Measurements from ENCODE around the gene ATG9A. TPM values are rescaled to one million over a fixed set of nuclear protein-coding genes. Genes with fewer than 3 reads are reported as not detected.

The ATG9A gene
- total and polyA plus RNA-seq, 7 experiments from 2014 or later: 14.0 to 66.0 (median 53.5) TPM

DNA sequence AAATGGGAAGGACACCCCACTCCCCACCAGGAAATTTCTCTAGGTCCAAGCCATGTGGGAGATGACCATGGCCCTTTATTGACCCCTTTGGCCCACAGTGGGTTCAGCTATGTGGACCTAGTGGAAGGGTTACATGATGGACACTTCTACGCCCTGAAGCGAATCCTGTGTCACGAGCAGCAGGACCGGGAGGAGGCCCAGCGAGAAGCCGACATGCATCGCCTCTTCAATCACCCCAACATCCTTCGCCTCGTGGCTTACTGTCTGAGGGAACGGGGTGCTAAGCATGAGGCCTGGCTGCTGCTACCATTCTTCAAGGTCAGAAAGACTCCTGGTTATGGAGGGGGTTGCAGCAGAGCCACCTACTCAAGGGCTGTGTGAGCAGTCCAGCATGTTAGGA is 17.1 kb upstream of the ATG9A start:
- Mint-ChIP-seq H3K27ac (peak overlapping the region; percentile 88 to 99 (median 97)), H3K27me3 (peaks cover 0 to 2% (median 0%) of the 10 kb centered on the region in 5 donors)
- peaks cover 11 to 29% (median 17%) of the 10 kb centered on the region in 3 experiments for H3K36me3 ChIP-seq (ENCODE audit: control insufficient read depth in 2 of 3, insufficient read depth in 3 of 3, low read length in 3 of 3)

DNA sequence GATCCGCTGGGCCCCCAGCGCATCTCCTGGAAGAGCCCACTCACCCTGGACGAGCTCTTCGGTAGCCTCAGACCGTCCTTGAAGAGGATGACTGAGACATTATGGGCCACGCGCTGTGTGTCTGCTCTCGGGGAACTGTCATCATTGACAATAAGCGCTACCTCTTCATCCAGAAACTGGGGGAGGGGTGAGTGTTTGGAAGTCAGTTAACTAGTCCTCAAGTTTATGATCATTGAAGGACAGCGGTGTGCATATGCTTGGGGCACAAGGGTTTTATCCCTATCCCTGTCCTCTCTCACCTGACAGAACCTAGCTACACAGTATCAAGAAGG is 16.4 kb upstream of the ATG9A start:
- Histone ChIP-seq H3K9me3 (ENCODE audit: control insufficient read depth in 2 of 3, low read length in 3 of 3) (no peaks in the 10 kb centered on the region), H3K4me3 (ENCODE audit: low read length) (peak overlapping the region; percentile 92), H3K36me3 (ENCODE audit: control insufficient read depth in 2 of 3, insufficient read depth in 3 of 3, low read length in 3 of 3) (peaks cover 11 to 22% (median 11%) of the 10 kb centered on the region in 3 experiments), H3K27ac (ENCODE audit: low read depth, low read length) (peak overlapping the region; percentile 89), H3K27me3 (ENCODE audit: control insufficient read depth in 2 of 2, insufficient read depth in 2 of 2, low read length in 2 of 2) (no peaks in the 10 kb centered on the region), H3K4me1 (ENCODE audit: control insufficient read depth in 2 of 2, insufficient read depth in 2 of 2, low read length in 2 of 2) (peaks cover 57 to 58% of the 10 kb centered on the region in 2 donors)
- H3K4me1 Mint-ChIP-seq: peaks cover 31 to 79% (median 65%) of the 10 kb centered on the region in 7 donors
- no peak for ATAC-seq
- intact Hi-C loops (cut with micrococcal nuclease): loop anchor here (1.0 to 5.0 kb wide), 12 partner anchors 7 to 1029 kb away; partner anchors contain the start of genes ANKZF1 (in 2 of the 2), ATG9A (in 2 of the 2), STK11IP (in 2 of the 2) and TUBA4A (in 2 of the 2)
- peak overlapping the region; percentile 82 to 100 (median 93) for H3K4me3 Mint-ChIP-seq
- H3K36me3 Mint-ChIP-seq: peaks cover 2 to 39% (median 28%) of the 10 kb centered on the region in 5 donors
- POLR2A ChIA-PET: interaction anchor here (0.5 to 21.0 kb wide), 14 partner anchors 4 to 679 kb away, joined by 3 to 575 read pairs (median 8); partner anchors contain the start of genes ABCB6, ANKZF1, ATG9A and CNPPD1
- DNase-seq: peak in 3 of 9 donors; percentile 12 to 39 (median 18)
- peak overlapping the region; percentile 88 to 99 (median 97) for H3K27ac Mint-ChIP-seq
- H3K9me3 Mint-ChIP-seq: peaks cover 0 to 9% (median 0%) of the 10 kb centered on the region in 11 donors
- H3K27me3 Mint-ChIP-seq: peaks cover 0 to 2% (median 0%) of the 10 kb centered on the region in 5 donors
- CTCF ChIA-PET: interaction anchor here (0.8 to 2.4 kb wide), 6 partner anchors 9 to 49 kb away, joined by 3 to 15 read pairs (median 4); partner anchors contain the start of genes TUBA4A and TUBA4B

More for the DNA sequence above, 17.1 kb upstream of the ATG9A start:
- Mint-ChIP-seq H3K9me3 (peaks cover 0 to 9% (median 0%) of the 10 kb centered on the region in 11 donors), H3K4me3 (peak overlapping the region; percentile 82 to 100 (median 92)), H3K4me1 (peaks cover 37 to 86% (median 69%) of the 10 kb centered on the region in 7 donors), H3K36me3 (peaks cover 5 to 46% (median 35%) of the 10 kb centered on the region in 5 donors)
- Histone ChIP-seq H3K27me3 (ENCODE audit: control insufficient read depth in 2 of 2, insufficient read depth in 2 of 2, low read length in 2 of 2) (no peaks in the 10 kb centered on the region), H3K4me1 (ENCODE audit: control insufficient read depth in 2 of 2, insufficient read depth in 2 of 2, low read length in 2 of 2) (peaks cover 64 to 65% of the 10 kb centered on the region in 2 donors), H3K27ac (ENCODE audit: low read depth, low read length) (peak overlapping the region; percentile 89), H3K9me3 (ENCODE audit: control insufficient read depth in 2 of 3, low read length in 3 of 3) (no peaks in the 10 kb centered on the region), H3K4me3 (ENCODE audit: low read length) (peak overlapping the region; percentile 65)
- no peak for ATAC-seq
- POLR2A ChIA-PET: interaction anchor here (0.5 to 21.0 kb wide), 9 partner anchors 3 to 679 kb away, joined by 3 to 575 read pairs (median 13); partner anchors contain the start of genes ANKZF1, ATG9A, CNPPD1 and DNAJB2
- intact Hi-C loops (cut with micrococcal nuclease): loop anchor here (5.0 kb wide), 4 partner anchors 351 to 1029 kb away; partner anchors contain the start of genes STK11IP (in 2 of the 2), ARPC2 (in 1 of the 2), CTDSP1 (in 1 of the 2) and TTLL4 (in 1 of the 2)
- CTCF ChIA-PET: interaction anchor here (0.8 to 2.4 kb wide), 3 partner anchors 8 to 32 kb away, joined by 3 to 15 read pairs (median 4); partner anchors contain the start of genes TUBA4A and TUBA4B
- no peak for DNase-seq

DNA sequence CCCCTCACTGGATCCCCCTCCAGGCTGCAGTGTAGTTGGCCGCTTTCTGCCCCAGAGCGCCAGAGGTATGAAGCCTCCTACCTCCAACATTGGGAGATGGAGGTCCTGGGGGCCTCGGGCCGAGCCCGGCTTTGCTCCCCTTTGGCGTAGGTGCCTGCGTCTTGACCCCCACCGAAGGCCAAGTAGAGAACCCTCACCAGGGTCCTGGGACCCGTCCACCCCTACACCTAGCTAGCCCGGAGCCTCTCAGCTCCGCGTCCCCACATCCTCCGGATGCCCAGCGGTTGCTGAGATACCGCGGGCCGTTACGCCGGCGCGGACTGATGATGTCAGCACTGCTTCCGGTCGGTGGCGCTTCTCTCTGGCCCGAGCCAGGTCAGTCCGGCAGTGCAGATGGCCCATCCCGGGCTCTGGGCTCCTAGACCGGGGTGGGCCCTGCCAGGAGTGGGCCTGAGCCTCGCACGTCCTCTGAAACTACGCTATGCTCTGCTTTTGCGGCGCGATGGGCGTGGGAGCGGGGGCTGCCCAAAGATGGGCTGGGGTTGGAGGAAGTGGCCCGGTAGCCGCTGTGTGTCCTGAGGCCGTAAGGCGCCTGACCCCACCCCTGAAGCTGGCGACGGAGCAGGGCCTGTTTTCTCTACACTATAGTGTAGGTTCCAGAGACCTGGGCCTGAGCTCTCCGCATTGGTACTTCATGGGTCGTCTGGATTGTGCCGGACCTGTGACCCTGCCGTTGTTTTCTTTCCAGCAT is 15.9 kb upstream of the ATG9A start, which contains the start of the genes GLB1L and STK16:
TSS of gene GLB1L (minus strand) at position 297 of the 751 bp plus-strand sequence. CDS start 1,871 bp downstream, outside the sequence.
TSS of gene STK16 (plus strand) at position 332 of the 751 bp plus-strand sequence. CDS start 521 bp downstream, outside the sequence.
- Histone ChIP-seq H3K27me3 (ENCODE audit: control insufficient read depth in 2 of 2, insufficient read depth in 2 of 2, low read length in 2 of 2) (no peaks in the 10 kb centered on the region), H3K27ac (ENCODE audit: low read depth, low read length) (peak within 1 kb of the TSS; percentile 89), H3K36me3 (ENCODE audit: control insufficient read depth in 2 of 3, insufficient read depth in 3 of 3, low read length in 3 of 3) (peaks cover 6 to 16% (median 10%) of the 10 kb centered on the region in 3 experiments), H3K9me3 (ENCODE audit: control insufficient read depth in 2 of 3, low read length in 3 of 3) (no peaks in the 10 kb centered on the region), H3K4me3 (ENCODE audit: low read length) (peak within 1 kb of the TSS; percentile 92), H3K4me1 (ENCODE audit: control insufficient read depth in 2 of 2, insufficient read depth in 2 of 2, low read length in 2 of 2) (peaks cover 52 to 53% of the 10 kb centered on the region in 2 donors)
- Mint-ChIP-seq H3K36me3 (peaks cover 0 to 33% (median 23%) of the 10 kb centered on the region in 5 donors), H3K4me1 (peaks cover 26 to 73% (median 59%) of the 10 kb centered on the region in 7 donors), H3K27me3 (peaks cover 0 to 2% (median 0%) of the 10 kb centered on the region in 5 donors), H3K4me3 (peak within 1 kb of the TSS; percentile 82 to 100 (median 93)), H3K27ac (peak within 1 kb of the TSS; percentile 88 to 99 (median 97)), H3K9me3 (peaks cover 0 to 9% (median 0%) of the 10 kb centered on the region in 11 donors)
- DNase-seq: peak; percentile 76 to 95 (median 85)
- ChIA-PET CTCF (interaction anchor here (0.9 to 2.4 kb wide), 8 partner anchors 8 to 50 kb away, joined by 3 to 15 read pairs (median 4); partner anchors contain the start of genes ANKZF1, ATG9A, TUBA4A and TUBA4B), POLR2A (interaction anchor here (0.6 to 21.0 kb wide), 17 partner anchors 4 to 146 kb away, joined by 3 to 575 read pairs (median 8); partner anchors contain the start of genes ABCB6, ANKZF1, ATG9A and CNPPD1)
- peak; percentile 80 for ATAC-seq
- intact Hi-C loops (cut with micrococcal nuclease): loop anchor here (1.0 to 5.0 kb wide), 12 partner anchors 8 to 1028 kb away; partner anchors contain the start of genes ANKZF1 (in 2 of the 2), ATG9A (in 2 of the 2), STK11IP (in 2 of the 2) and TUBA4A (in 2 of the 2)

DNA sequence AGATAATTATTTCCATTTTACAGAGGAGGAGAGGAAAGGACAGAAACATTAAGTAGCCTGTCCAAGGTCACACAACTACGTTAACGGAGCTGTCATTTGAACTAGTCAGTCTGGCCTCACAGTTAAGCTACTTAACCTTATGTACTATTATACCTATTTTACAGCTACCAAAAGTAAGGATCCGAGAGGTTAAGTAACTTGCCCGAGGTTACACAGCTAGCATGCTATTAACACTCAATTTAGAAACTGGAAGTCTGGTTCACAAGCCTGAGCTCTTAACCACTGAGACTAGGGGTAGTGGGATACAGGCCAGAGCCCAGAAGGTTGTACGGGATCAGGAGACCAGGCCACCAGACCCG is 15.3 kb upstream of the ATG9A start:
- Histone ChIP-seq H3K27ac (ENCODE audit: low read depth, low read length) (peak overlapping the region; percentile 89), H3K9me3 (ENCODE audit: control insufficient read depth in 2 of 3, low read length in 3 of 3) (no peaks in the 10 kb centered on the region), H3K36me3 (ENCODE audit: control insufficient read depth in 2 of 3, insufficient read depth in 3 of 3, low read length in 3 of 3) (peaks cover under 1 to 12% (median 4%) of the 10 kb centered on the region in 3 experiments), H3K4me1 (ENCODE audit: control insufficient read depth in 2 of 2, insufficient read depth in 2 of 2, low read length in 2 of 2) (peaks cover 46 to 47% of the 10 kb centered on the region in 2 donors), H3K27me3 (ENCODE audit: control insufficient read depth in 2 of 2, insufficient read depth in 2 of 2, low read length in 2 of 2) (no peaks in the 10 kb centered on the region), H3K4me3 (ENCODE audit: low read length) (peak overlapping the region; percentile 92)
- POLR2A ChIA-PET: interaction anchor here (0.9 to 21.0 kb wide), 16 partner anchors 5 to 147 kb away, joined by 3 to 575 read pairs (median 8); partner anchors contain the start of genes ABCB6, ANKZF1, ATG9A and CNPPD1
- intact Hi-C loops (cut with micrococcal nuclease): loop anchor here (1.0 to 5.0 kb wide), 12 partner anchors 9 to 1027 kb away; partner anchors contain the start of genes ANKZF1 (in 2 of the 2), ATG9A (in 2 of the 2), STK11IP (in 2 of the 2) and TUBA4A (in 2 of the 2)
- CTCF ChIA-PET: interaction anchor here (0.9 to 2.4 kb wide), 7 partner anchors 10 to 50 kb away, joined by 3 to 15 read pairs (median 4); partner anchors contain the start of genes ANKZF1, ATG9A, TUBA4A and TUBA4B
- Mint-ChIP-seq H3K4me1 (peaks cover 21 to 68% (median 54%) of the 10 kb centered on the region in 7 donors), H3K36me3 (peaks cover 0 to 31% (median 17%) of the 10 kb centered on the region in 5 donors), H3K27me3 (peaks cover 0 to 2% (median 0%) of the 10 kb centered on the region in 5 donors), H3K4me3 (peak overlapping the region; percentile 82 to 100 (median 93)), H3K27ac (peak overlapping the region; percentile 88 to 99 (median 97)), H3K9me3 (peaks cover 0 to 9% (median 0%) of the 10 kb centered on the region in 11 donors)
- ATAC-seq (no peak), DNase-seq (no peak)

DNA sequence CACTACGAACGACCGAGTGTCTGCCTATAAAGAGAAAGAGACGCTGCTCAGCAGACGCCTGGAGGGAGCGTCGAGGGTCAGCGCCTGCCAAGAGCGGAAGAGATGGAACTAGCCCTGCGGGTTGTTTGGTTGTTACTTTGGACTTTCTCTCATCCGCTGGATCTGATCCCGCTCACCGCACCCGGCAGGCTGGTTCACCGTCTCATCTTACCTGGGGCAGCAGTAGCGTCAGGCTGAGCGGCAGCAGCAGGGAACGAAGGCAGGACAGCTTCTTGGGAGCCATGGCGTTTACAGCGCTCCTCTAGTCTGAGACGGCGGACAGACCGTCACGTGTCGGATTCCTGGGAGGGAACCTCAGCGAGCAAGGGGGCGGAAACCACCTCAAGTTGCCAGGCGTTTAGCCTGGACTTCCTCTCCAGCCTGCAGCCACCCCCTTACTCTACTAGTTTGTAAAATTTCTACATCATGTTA is 13.9 kb upstream of the ATG9A start:
- POLR2A ChIA-PET: interaction anchor here (1.4 to 21.0 kb wide), 3 partner anchors 6 to 19 kb away, joined by 3 to 575 read pairs (median 575); partner anchors contain the start of genes ANKZF1, ATG9A, GLB1L and STK16
- Histone ChIP-seq H3K36me3 (ENCODE audit: control insufficient read depth in 2 of 3, insufficient read depth in 3 of 3, low read length in 3 of 3) (peaks cover 0 to 12% (median 3%) of the 10 kb centered on the region in 3 experiments), H3K4me1 (ENCODE audit: control insufficient read depth in 2 of 2, insufficient read depth in 2 of 2, low read length in 2 of 2) (peaks cover 32 to 34% of the 10 kb centered on the region in 2 donors), H3K27me3 (ENCODE audit: control insufficient read depth in 2 of 2, insufficient read depth in 2 of 2, low read length in 2 of 2) (no peaks in the 10 kb centered on the region), H3K4me3 (ENCODE audit: low read length) (no peak overlapping the region), H3K9me3 (ENCODE audit: control insufficient read depth in 2 of 3, low read length in 3 of 3) (no peaks in the 10 kb centered on the region), H3K27ac (ENCODE audit: low read depth, low read length) (no peak overlapping the region)
- peaks cover 0 to 9% (median 0%) of the 10 kb centered on the region in 11 donors for H3K9me3 Mint-ChIP-seq
- ATAC-seq (peak; percentile 15), DNase-seq (no peak)
- intact Hi-C loops (cut with micrococcal nuclease): no loop called here
- CTCF ChIA-PET: no interaction called here
- H3K27ac Mint-ChIP-seq: peak overlapping the region; percentile 11 to 85 (median 59)
- peaks cover 0 to 21% (median 6%) of the 10 kb centered on the region in 5 donors for H3K36me3 Mint-ChIP-seq
- peak overlapping the region; percentile 45 to 81 (median 66) for H3K4me3 Mint-ChIP-seq
- H3K4me1 Mint-ChIP-seq: peaks cover 14 to 53% (median 43%) of the 10 kb centered on the region in 7 donors
- peaks cover 0 to 2% (median 0%) of the 10 kb centered on the region in 5 donors for H3K27me3 Mint-ChIP-seq

All from naive thymus-derived CD4-positive, alpha-beta T cell (primary cell).